GM19193 (cell line): ENCODE data around the gene SSPN.

ENCODE experiments used
- POLR2A ChIP-seq: IDR thresholded peaks from 4 replicates; pipeline ENCODE4 v1.6.1; 2011; ENCODE audit not compliant: insufficient read depth, insufficient read length; ENCODE audit errors: extremely low read depth

Gene SSPN

DNA sequence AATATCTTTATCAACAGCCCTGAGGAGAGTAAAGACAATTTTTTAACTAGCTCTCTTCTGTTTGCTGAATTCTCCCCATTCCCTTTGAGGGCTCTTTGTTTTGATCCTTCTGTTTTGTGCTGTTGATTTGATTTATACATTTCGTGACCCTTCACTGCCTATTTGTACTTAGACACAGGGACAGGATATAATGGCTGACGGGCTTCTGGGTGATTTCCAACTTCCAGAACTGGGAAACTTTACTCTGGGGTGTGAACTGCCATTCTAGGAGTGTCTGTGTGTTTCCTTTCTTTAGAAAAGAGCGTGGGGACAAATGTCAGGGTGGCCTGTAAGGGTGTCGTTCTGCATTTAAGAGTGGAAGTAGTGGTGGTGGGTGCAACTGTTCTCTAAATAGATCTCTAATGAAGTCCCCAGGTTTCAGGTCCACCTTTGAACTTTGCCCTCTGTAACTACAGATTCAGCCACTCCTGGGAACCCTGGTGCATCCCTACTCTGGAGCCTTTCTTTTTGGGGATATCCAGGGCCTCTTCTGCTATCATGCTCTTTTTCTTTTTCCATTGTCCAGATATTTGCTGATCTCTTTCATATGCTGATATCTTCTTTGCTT, 22.3 kb upstream of the SSPN start:
- no peak for TF ChIP-seq POLR2A

DNA sequence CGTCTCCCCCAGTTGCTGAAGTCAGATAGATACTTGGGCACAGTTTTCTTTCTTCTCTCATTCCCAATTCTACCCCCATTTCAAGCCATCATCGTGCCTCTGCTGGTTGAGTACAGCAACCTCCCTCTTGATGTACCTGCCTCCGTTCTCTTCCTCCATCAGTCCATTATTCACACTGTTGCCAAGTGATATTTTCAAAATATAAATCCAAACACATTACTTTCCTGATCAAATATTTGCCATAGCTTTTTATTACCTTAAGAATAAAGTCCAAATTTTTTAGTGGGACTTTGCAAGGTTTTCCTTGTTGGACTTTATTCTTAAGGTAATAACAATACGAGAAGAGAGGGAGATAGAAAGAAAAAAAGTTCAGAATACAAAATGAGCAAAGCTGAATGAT, 18.6 kb upstream of the SSPN start:
- TF ChIP-seq POLR2A = no peak

DNA sequence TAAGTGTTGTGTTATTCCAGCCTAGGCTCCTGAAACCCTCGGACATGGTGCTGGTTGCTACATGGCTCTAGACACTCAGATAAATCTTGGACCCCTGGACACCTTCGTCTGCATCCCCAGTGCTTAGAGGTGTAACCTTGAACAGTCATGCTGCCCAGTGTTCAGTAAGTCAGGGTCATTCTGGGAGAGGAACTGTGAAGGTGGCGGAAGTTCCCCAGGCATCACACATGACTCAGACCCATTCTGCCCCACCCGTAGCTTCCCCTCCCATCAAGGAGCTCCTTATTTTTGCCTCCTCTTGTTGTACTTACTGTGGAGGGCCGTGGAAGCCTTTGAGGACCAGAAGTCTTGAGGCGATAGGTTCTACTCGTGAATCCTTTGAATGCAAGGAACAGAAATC, 18.1 kb upstream of the SSPN start:
- TF ChIP-seq POLR2A = no peak

DNA sequence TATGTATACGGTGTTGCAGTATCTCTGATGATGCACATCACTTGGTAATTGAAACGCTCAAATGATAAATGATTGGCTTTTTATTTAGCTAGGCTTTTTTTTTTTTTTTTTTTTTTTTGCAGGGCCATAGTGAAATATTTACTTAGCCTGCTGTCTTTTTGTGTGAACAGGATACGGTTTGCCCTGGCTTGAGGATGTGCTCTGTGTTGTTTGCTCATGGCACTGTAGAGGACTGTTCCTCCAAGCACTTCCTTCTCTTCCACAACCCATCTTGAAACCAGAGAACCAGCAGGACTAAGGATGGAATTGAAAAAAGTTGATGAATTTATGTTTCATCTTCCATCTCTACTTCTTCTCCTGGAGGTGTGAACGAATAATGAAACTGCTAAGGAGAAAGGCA, 15.5 kb upstream of the SSPN start:
- no peak for TF ChIP-seq POLR2A

DNA sequence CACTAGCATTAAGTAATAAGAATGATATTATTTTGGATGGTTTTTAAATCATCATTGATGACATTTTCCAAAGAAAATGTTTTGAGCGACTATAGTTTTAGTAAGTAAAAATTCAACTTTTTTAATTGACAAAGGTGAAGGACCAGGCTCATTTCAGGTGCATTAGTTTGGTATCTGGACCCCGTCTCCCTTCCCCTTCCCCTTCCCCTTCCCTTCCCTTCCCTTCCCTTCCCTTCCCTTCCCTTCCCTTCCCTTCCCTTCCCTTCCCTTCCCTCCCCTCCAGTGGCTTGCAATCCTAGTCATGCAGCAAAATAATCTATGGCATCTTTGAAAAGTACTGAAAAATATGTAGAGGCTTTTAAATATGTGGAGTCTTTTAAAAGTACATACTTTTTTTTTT, 13.0 kb upstream of the SSPN start:
- TF ChIP-seq POLR2A = no peak

DNA sequence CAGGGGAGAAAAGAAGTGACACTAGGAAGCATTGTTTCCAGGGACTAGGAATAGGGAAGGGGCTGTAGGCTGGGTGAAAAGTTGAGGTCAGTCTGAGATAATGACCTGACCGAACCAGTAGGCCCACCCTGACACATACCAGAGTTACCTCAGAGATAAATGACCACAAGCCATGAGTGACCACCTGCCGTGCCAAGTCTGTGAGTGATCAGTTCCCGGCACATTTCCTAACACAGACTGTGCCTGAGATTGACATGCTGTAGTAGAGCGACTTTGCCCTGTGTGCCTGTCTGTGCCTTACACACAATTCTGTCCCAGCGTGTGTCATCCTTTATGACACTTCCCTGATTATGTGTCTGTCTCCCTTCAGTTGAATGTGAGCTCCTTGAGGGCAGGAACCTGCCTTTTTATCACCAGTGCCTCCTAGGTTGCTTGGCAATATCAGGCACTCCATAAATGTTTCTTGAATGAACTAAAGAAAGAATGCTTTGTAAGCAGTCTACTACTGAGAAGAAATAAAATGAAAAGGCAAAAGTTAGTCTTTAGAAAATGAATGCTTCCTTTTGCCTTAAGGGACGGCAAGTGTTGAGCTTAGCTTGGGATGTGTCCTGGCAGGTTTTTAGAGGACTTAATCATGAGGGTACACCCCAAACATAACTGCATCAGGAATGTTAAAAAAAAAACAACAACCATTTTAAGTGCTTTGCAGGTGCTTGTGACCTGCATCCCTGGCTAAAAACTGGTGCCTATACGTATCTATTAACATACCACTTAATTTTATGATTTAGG, 9.6 kb upstream of the SSPN start:
- TF ChIP-seq POLR2A = no peak

DNA sequence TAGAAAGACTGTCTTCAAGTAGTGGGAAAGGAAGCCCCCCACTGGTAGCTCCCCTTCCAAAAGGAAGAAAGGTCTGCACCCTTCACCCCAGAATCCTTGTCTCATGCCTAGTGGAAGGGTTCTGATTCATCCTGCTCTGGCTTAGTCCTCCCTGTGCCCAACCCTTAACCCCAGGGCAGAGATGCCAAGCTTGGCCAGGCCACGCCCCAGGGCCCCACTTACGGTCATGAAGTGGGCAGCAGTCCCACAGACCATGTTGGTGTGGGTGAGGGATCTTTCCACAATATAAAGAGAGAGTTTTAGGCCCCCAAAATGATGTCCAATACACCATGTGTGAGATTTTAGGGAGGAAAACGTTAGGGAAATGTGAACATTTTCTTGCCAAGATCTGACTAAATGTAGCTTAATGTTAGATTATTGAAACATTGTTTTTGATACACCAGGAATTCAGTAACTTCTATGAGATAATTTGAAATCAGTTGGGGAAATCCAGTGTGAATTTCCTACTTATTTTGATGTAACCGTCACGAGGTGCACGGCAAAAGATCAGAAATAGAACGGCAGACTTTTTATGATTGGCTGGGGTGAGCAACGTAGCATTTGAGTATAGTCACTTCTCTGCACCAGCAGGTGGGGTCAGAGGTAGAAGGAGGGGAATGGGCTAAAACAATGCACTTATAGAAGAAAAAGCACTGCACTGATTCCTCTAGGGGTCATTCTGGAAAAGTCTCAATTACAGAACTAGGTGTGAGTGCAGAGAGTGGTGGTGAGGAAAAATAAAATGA, 8.2 kb upstream of the SSPN start:
- TF ChIP-seq POLR2A = no peak

DNA sequence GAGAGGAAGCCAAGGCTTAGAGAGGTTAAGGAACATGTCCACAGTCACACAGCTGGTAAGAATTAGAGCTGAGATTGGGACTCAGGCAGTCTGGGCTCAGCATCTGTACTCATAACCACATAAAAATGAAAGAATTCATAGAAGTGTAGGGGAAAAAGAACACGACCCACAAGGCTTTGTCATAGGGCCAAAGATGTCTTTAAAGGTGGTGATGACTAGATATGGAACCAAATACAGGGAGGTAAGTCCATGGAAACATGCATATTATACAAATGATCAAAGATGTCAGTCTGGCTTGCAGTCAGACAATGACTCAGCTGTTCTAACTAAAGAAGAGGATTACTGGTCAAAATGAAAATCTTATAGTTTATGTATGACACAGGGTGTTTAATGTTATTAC, 7.2 kb upstream of the SSPN start:
- no peak for TF ChIP-seq POLR2A

DNA sequence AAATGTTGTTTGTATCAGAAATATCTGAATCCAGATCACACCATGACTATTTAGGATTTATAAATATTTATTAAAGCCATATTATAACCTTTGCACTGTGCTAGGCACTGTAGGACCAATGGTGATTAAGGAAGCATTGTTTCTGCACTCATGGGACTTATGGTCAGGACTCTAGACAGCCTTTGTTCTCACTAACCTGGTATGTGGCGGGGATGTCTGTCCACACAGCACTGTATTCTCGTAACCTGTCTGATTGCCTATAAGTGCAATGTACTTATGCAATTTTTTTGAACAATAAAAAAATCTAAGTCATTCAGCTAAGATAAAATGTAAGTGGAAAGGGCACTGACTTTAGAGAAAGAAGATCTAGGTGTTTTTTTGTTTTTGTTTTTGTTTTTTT, 6.7 kb upstream of the SSPN start:
- TF ChIP-seq POLR2A = no peak

DNA sequence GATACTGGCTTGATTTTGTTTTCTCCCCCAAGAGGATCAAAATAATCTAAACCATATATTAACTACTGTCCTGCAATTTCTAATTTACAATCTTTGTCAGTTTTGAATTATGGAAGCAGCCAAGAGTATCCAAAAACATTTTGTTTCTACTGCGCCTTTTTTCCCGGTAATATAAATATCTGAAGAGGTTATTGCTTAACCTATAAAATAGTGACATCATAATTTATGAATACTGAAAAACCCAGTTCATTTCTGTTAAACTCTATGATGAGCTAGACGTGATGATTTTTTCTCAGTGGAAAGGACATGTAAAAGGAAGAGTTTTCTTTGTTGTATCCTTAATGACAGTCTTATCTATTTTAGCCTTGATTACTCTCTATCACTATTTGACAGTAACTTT, 3.2 kb upstream of the SSPN start:
- no peak for TF ChIP-seq POLR2A

DNA sequence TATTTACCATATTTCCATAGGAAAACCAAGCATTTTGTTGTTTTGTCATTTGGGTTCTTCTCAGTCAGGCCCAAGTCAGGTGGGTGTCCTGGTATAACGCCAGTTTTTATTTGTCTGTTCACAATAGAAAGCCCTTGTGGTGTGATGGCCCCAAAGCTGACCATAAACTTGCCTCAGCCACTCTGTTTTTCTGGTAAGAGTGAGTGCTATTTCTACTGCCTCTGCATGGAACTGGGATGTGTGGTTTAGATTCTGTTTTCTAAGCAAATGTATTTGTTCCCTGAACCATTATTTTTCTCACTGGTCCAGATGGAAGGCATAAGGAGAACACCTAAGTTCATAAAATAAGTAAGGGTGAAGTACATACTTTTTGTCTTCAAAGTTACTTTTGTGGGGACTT, 1.8 kb upstream of the SSPN start:
- TF ChIP-seq POLR2A = no peak

DNA sequence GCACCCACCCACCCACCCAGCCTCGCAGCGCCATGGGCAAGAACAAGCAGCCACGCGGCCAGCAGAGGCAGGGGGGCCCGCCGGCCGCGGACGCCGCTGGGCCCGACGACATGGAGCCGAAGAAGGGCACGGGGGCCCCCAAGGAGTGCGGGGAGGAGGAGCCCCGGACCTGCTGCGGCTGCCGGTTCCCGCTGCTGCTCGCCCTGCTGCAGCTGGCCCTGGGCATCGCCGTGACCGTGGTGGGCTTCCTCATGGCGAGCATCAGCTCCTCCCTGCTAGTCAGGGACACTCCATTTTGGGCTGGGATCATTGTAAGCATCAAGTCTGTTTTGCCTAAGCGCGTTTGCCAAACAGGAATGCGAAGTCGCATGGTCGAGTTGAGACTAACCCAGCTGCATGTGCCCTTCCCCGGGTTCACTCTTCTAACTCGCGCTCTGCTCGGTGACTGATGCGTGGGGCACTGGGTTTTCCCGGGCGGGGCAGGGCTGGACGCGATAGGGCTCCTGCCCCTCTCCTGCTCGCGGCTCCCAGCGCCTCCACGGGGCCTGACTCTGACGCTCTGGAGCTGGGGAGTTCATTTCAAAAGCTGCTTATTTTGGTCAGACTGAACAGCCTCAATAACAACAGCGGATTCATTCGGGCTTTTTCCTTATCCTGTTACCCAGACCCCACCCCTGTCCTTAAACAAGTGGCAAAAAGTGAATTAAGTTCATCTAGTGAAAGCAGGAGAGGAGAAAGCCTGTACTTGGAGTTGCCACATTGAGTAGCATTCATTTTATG, 458 bp downstream of the SSPN start:
- TF ChIP-seq POLR2A = no peak

DNA sequence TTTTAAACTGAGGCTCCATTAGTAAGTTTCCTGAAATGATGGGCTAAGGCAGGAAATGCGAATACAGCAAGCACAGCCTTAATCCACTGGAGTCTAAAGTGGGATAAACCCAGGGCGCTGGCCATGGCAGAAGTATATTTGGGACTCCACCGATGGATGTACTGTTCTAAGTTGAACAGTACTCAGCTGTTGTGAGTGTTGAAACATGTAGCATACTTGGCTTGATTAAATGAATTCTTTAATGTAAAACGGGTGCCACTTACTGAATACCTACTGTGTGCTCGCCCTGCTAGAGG, 996 bp downstream of the SSPN start:
- no peak for TF ChIP-seq POLR2A

DNA sequence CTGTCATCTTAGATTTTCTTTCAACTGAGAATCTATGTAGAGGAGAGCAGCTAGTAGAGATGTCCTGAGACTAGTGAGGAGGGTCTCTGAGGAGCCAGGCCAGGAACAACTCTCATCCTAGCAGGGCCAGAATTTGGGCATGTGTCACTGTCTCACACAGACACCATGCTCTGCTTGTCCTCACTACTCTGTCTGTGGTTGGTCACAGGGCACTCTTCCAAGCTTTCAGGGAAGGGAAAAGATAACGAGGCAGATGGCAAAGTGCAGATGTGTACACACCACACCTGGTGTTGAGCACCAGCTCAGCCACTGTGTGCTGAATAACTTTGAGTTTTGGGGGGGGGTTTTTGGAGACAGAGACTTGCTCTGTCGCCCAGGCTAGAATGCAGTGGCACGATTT, 2.5 kb downstream of the SSPN start:
- TF ChIP-seq POLR2A = no peak

DNA sequence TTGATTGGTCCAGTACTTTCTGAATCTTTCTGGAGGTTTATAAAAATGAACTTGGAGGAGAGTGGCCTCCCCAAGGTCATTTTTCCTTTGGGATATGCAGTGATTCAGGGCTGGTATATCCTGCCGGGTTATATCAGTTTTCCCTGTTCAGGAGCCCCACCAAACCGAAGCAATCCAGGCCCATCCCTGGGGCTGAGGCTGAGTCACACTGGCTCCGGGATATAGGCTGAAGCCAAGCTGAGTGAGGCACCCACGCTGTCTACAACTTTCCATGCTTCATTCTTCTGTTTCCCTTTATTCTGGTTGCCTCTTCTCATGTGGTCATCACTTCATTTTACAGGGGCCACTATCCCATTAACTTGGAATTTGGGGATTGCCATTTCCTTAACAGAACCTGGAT, 3.4 kb downstream of the SSPN start:
- TF ChIP-seq POLR2A = no peak

DNA sequence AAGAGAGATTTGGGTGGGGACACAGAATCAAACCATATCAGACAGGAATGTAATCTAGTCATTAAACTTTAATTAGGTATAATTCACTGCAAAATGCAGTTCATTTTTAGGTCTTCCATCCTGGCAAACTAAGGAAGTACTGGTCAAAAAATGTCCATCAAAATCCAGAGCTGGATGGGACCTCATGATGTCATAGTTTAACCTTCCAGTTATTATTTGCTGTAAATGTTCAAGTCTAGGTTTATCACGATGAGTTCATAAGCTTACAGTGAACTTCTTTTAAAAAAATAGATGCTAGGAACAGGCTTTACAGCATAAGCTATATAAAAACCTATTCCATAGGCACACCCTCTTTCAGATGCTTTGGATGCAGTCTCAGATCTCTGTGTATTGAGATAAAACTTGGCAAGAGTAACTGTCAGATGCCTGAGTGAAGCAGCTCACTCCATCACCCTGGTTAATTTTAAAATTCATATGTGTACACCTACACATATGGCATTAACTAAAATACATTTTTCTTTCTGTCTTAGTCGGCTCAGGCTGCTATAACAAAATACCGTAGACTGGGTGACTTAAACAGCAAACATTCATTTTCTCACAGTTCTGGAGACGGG, 7.9 kb downstream of the SSPN start:
- TF ChIP-seq POLR2A = no peak
